A673 (cell line): ENCODE results near the gene HLA-DOB.
"Not testable (repeated sequence)": the region's sequence is repeated elsewhere in the genome, so short reads cannot be mapped to it uniquely, and the experiment has no call there.

ENCODE experiments used
- EZH2 ChIP-seq: fragments of 200-600 bp; sonication (generic); IDR thresholded peaks from 2 replicates; pipeline ENCODE4 v1.6.1; 2017; ENCODE audit warnings: borderline replicate concordance, low read depth, mild to moderate bottlenecking, mixed read lengths, antibody characterized with exemption, low read length; ENCODE audit not compliant: poor library complexity, severe bottlenecking
- TF ChIP-seq, protein P1 (sequence below): fragments of 300-800, 200-600 bp; sonication (generic); conservative IDR thresholded peaks from 2 replicates; pipeline ENCODE4 v1.5.1; 2017; ENCODE audit warnings: low read depth, mild to moderate bottlenecking, antibody characterized with exemption, low read length, moderate library complexity, mixed read lengths

DNA sequence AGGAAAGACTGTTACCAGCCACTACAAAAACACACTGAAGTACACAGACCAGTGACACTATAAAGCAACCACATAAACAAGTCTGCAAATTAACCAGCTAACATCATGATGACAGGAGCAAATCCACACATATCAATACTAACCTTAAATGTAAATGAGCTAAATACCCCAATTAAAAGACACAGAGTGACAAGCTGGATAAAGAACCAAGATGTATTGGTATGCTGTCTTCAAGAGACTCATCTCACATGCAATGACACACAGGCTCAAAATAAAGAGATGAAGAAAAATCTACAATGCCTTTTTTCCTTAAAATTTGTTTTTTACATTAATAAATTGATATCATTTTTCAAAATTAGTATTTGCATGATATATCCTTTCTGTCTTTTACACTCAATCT is 33.9 kb downstream of the HLA-DOB start:
- TF ChIP-seq, protein P1, sequence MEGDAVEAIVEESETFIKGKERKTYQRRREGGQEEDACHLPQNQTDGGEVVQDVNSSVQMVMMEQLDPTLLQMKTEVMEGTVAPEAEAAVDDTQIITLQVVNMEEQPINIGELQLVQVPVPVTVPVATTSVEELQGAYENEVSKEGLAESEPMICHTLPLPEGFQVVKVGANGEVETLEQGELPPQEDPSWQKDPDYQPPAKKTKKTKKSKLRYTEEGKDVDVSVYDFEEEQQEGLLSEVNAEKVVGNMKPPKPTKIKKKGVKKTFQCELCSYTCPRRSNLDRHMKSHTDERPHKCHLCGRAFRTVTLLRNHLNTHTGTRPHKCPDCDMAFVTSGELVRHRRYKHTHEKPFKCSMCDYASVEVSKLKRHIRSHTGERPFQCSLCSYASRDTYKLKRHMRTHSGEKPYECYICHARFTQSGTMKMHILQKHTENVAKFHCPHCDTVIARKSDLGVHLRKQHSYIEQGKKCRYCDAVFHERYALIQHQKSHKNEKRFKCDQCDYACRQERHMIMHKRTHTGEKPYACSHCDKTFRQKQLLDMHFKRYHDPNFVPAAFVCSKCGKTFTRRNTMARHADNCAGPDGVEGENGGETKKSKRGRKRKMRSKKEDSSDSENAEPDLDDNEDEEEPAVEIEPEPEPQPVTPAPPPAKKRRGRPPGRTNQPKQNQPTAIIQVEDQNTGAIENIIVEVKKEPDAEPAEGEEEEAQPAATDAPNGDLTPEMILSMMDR = not testable (repeated sequence)
- not testable (repeated sequence) for TF ChIP-seq EZH2
